ENCODE results near the gene PIMREG.
A peak's percentile ranks its signal among the peaks of the same experiment; 100 is the strongest.

Gene PIMREG

GRCh38 chr17:6426356-6427101 lies 17.7 kb upstream of the PIMREG start:
- in situ Hi-C loops (cut with HindIII; ENCODE audit: low pct_unique_long_range_greater_than_20kb, low sequenced_read_pairs): no loop called here

GRCh38 chr17:6427279-6427781 lies 16.9 kb upstream of the PIMREG start:
- TF ChIP-seq JUND (IDR thresholded peaks at IDR 0.05; ENCODE audit: low read depth): no peak
- peak in 1 of 2 experiments; percentile 20 for DNase-seq (ENCODE audit: low read depth in 1 of 2, low spot score in 1 of 2)
- in situ Hi-C loops (cut with HindIII; ENCODE audit: low pct_unique_long_range_greater_than_20kb, low sequenced_read_pairs): no loop called here

More at GRCh38 chr17:6426356-6427101, 17.7 kb upstream of the PIMREG start:
- DNase-seq (ENCODE audit: low read depth in 1 of 2, low spot score in 1 of 2): no peak
- TF ChIP-seq JUND (IDR thresholded peaks at IDR 0.05; ENCODE audit: low read depth): no peak

GRCh38 chr17:6428207-6428965 lies 15.9 kb upstream of the PIMREG start:
- TF ChIP-seq JUND (IDR thresholded peaks at IDR 0.05; ENCODE audit: low read depth): no peak
- DNase-seq (ENCODE audit: low read depth in 1 of 2, low spot score in 1 of 2): no peak
- in situ Hi-C loops (cut with HindIII; ENCODE audit: low pct_unique_long_range_greater_than_20kb, low sequenced_read_pairs): no loop called here

- no peak for TF ChIP-seq JUND (IDR thresholded peaks at IDR 0.05; ENCODE audit: low read depth)
- in situ Hi-C loops (cut with HindIII; ENCODE audit: low pct_unique_long_range_greater_than_20kb, low sequenced_read_pairs): no loop called here
- DNase-seq (ENCODE audit: low read depth in 1 of 2, low spot score in 1 of 2): no peak
Observed at GRCh38 chr17:6429266-6429665, 15.0 kb upstream of the PIMREG start.

- DNase-seq (ENCODE audit: low read depth in 1 of 2, low spot score in 1 of 2): no peak
- in situ Hi-C loops (cut with HindIII; ENCODE audit: low pct_unique_long_range_greater_than_20kb, low sequenced_read_pairs): no loop called here
- TF ChIP-seq JUND (IDR thresholded peaks at IDR 0.05; ENCODE audit: low read depth): no peak
Observed at GRCh38 chr17:6430769-6431168, 13.5 kb upstream of the PIMREG start.

GRCh38 chr17:6435051-6435450 lies 9.2 kb upstream of the PIMREG start, which contains the start of gene AIPL1:
AIPL1 (minus strand) TSS chr17:6435121; CDS start chr17:6435104, 17 bp downstream.
- no peak for DNase-seq (ENCODE audit: low read depth in 1 of 2, low spot score in 1 of 2)
- no peak for TF ChIP-seq JUND (IDR thresholded peaks at IDR 0.05; ENCODE audit: low read depth)
- in situ Hi-C loops (cut with HindIII; ENCODE audit: low pct_unique_long_range_greater_than_20kb, low sequenced_read_pairs): no loop called here

GRCh38 chr17:6435968-6436367 lies 8.3 kb upstream of the PIMREG start:
- peak; percentile 56 to 74 for DNase-seq (ENCODE audit: low read depth in 1 of 2, low spot score in 1 of 2)
- in situ Hi-C loops (cut with HindIII; ENCODE audit: low pct_unique_long_range_greater_than_20kb, low sequenced_read_pairs): no loop called here
- TF ChIP-seq JUND (IDR thresholded peaks at IDR 0.05; ENCODE audit: low read depth): no peak

- DNase-seq (ENCODE audit: low read depth in 1 of 2, low spot score in 1 of 2): no peak
- TF ChIP-seq JUND (IDR thresholded peaks at IDR 0.05; ENCODE audit: low read depth): no peak
- in situ Hi-C loops (cut with HindIII; ENCODE audit: low pct_unique_long_range_greater_than_20kb, low sequenced_read_pairs): no loop called here
Observed at GRCh38 chr17:6437466-6437865, 6.8 kb upstream of the PIMREG start.

GRCh38 chr17:6437956-6438355 lies 6.3 kb upstream of the PIMREG start:
- DNase-seq (ENCODE audit: low read depth in 1 of 2, low spot score in 1 of 2): no peak
- no peak for TF ChIP-seq JUND (IDR thresholded peaks at IDR 0.05; ENCODE audit: low read depth)
- in situ Hi-C loops (cut with HindIII; ENCODE audit: low pct_unique_long_range_greater_than_20kb, low sequenced_read_pairs): no loop called here

- TF ChIP-seq JUND (IDR thresholded peaks at IDR 0.05; ENCODE audit: low read depth): no peak
- in situ Hi-C loops (cut with HindIII; ENCODE audit: low pct_unique_long_range_greater_than_20kb, low sequenced_read_pairs): no loop called here
- DNase-seq (ENCODE audit: low read depth in 1 of 2, low spot score in 1 of 2): no peak
Observed at GRCh38 chr17:6439951-6440350, 4.3 kb upstream of the PIMREG start.

GRCh38 chr17:6442775-6443174 lies 1.5 kb upstream of the PIMREG start:
- no peak for TF ChIP-seq JUND (IDR thresholded peaks at IDR 0.05; ENCODE audit: low read depth)
- DNase-seq (ENCODE audit: low read depth in 1 of 2, low spot score in 1 of 2): no peak
- in situ Hi-C loops (cut with HindIII; ENCODE audit: low pct_unique_long_range_greater_than_20kb, low sequenced_read_pairs): no loop called here

GRCh38 chr17:6444571-6445335 lies 498 bp downstream of the PIMREG start:
- TF ChIP-seq JUND (IDR thresholded peaks at IDR 0.05; ENCODE audit: low read depth): no peak
- in situ Hi-C loops (cut with HindIII; ENCODE audit: low pct_unique_long_range_greater_than_20kb, low sequenced_read_pairs): no loop called here

More at GRCh38 chr17:6444571-6445335, 498 bp downstream of the PIMREG start:
- DNase-seq (ENCODE audit: low read depth in 1 of 2, low spot score in 1 of 2): no peak
